GM12874 (cell line): Measurements from ENCODE around the gene ALPK3.

Experiments
- TF ChIP-seq, protein P1 (sequence below): IDR thresholded peaks from 2 replicates; pipeline ENCODE4 v1.5.1; 2011; ENCODE audit warnings: low read depth, mild to moderate bottlenecking, control low read depth, low read length, moderate library complexity; ENCODE audit not compliant: insufficient read depth

ALPK3 gene

DNA sequence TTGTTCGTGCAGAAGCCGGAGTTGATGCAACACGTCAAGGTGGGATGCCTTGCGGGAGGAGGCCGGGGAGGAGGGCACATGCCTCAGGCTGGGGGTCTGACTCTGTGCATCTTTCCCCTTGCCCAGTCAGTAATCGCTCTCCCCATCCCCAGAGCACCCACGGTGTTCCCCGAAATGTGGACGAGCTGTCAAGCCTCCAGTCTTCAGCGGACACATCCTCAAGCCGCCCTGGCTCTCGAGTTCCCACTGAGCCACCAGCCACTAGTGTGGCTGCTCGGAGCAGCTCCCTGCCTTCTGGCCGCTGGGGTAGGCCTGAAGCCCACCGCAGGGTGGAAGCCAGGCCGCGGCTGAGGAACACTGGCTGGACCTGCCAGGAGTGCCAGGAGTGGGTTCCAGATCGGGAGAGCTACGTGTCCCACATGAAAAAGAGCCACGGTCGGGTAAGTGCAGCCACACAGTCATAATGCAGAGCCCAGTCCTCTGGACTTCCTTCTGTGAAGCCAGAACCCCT is 18.7 kb upstream of the ALPK3 start:
- TF ChIP-seq, protein P1, sequence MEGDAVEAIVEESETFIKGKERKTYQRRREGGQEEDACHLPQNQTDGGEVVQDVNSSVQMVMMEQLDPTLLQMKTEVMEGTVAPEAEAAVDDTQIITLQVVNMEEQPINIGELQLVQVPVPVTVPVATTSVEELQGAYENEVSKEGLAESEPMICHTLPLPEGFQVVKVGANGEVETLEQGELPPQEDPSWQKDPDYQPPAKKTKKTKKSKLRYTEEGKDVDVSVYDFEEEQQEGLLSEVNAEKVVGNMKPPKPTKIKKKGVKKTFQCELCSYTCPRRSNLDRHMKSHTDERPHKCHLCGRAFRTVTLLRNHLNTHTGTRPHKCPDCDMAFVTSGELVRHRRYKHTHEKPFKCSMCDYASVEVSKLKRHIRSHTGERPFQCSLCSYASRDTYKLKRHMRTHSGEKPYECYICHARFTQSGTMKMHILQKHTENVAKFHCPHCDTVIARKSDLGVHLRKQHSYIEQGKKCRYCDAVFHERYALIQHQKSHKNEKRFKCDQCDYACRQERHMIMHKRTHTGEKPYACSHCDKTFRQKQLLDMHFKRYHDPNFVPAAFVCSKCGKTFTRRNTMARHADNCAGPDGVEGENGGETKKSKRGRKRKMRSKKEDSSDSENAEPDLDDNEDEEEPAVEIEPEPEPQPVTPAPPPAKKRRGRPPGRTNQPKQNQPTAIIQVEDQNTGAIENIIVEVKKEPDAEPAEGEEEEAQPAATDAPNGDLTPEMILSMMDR, result no peak

DNA sequence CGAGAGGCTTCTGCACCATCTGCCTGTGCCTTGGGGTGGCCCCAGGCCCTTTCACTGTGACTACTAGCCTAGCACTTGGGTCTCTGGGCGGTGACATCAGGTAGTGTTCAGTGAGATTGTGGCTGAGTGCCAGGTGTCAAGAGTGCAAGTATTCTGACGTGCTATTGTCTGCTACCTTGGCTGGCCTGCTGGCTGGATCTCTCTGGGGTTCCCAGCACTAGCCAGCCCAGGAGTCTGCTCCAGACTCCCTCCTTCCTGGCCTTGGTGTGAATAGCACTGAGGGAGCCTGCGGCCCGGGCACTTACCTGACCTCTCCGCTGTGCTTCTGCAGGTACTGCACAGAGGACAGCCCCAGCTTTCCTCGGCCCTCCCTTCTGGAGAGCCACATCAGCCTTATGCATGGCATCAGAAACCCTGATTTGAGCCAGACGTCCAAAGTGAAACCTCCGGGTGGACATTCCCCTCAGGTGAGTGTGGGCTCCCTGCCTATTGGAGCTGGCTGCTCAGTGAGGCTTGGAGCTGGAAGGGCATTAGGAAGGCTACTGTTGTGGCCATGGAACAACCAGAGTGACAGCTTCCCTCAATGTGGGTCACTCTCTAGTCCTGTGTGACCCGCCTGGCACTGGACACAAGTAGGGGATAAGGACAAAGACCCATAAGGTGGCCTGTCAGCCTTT is 17.5 kb upstream of the ALPK3 start:
- TF ChIP-seq, protein P1, result no peak

DNA sequence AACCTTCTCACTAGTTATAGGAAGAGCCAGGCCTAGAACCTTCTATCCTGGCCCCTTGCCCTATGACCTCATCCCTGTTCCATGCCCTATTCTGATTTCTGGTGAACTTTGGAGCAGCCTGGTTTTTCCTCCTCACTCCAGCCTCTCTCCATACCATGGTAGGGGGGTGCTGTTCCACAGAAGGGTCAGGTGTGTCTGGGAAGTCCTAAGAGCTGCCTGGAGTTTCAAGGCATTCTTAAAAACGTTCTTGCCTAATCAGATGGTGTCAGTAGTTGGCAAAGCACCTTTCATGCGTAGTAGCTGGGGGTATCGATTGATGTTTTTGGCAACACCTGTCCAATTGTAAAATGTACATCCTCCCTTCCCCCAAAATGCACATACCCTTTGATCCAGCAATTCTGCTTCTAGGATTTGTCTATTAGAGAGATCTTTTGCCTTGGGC is 16.8 kb upstream of the ALPK3 start:
- TF ChIP-seq, protein P1, result no peak

DNA sequence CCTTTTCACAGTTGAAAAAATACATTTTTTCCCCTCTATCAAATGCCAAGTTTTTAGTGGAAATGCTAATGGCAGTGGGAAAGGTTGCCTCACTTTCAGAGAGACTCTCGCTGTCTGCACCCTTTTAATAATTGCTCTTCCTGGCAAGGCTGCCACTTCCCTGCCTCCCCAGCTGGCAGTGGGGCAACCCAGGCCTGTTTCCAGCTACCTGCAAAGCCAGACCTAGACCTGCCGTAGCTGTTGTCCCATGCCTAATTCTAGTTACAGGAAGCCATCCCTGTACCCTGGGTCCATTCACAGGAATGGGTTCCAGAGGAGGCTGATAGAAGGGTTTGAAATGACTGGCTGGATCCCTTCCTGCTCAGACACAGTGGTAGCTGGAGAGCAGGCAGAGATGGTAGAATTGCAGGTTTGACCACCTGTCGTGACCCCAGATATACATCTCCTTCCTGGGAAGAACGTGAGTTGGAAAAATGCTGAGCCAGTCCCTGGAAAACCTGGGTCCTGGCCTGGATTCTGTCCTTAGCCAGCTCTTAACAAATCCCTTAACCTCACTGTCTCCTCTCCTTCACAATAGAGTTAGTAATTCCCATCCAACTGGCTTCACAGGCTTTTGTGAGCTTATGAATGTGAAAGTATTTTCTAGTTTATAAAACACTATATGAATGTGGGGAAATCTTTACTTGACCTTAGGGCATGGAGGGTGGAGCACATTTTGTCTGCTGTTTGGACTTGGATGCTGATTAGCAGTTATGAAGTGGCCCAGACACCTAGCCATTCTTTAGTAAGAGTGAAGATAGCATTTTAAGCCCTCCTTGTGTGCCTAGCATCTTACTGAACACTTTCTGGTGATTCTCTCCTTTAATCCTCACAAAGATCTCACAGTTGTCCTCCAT is 12.9 kb upstream of the ALPK3 start:
- TF ChIP-seq, protein P1, result no peak

DNA sequence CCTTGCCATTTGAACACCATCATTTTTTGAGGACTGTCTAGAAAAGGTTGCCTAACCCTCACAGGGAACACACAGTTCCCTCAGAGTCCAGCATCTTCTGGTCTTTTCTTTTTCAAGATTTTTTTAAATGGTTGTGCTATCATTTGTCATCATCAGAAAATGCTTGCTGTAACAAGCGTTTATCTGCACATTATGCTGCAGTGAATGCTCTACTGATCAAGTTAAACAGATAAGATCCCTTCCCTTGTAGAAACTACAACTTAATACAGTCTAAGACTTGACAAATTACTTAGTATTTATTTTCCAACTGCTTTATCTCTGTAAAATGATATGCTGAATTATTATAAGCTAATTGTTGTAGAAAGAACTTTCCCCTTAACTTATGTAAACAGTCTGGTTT is 11.9 kb upstream of the ALPK3 start:
- TF ChIP-seq, protein P1, result no peak

DNA sequence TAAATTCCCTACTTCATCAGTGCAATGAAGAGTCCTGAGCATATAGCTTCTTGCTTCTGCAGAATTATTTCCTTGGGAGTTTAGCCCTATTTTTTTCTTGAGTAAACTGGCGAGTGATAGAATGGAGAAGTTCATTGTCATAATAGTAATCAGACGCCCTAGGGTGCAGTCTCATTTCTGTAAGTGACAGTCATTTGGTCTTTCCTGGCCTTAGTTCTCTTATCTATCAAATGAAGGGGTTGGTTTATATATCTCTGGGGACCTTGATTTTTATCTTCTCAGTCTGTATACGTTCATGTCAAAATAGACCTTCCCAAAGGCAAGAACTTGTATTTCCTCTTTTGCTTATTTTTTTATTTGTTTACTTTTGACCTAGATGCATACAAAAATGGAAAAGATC is 9.9 kb upstream of the ALPK3 start:
- TF ChIP-seq, protein P1, result no peak

DNA sequence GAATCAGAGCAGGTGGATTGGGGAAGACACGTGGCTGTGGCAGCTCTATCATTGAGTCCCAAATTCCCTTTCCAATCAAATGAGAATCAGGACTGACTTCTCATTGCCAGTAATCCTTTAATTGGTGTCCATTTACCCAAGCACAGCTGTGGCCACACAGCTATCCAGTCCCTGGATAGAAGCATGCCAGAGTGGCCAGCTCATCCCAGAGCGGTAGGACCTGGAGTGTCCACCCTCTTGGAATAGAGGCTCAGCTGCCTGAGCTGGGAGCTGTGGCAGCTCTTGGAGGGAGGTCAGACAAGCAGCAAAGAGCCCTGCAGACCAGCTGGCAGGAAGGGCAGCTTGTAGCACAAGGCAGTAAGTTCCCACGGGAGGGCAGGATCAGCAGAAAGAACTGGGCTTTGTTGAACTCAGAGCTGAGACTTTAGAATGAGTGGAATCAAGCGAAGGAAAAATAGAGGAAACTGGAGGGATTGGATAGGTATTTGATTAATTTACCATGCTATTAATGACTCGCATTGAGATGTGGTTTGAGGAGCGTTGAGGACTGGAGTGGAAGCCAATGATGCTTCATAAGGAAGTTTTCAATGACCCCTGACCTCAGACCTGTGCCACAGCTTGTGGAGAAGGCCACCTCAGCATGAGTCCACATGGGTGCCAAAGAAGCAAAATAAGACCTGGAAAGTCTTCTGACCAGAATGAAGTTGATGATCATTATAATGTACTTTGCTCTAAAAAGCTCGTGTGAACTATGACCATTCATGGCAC is 6.9 kb upstream of the ALPK3 start:
- TF ChIP-seq, protein P1, result no peak
